Thyroid gland (tissue), 4 donors: ENCODE results near the gene PADI2.

Experiments
- POLR2A ChIP-seq, 2 donors: fragments of 450-650 bp; IDR thresholded peaks; one replicate each; pipeline ENCODE4 v1.6.1; 2017; ENCODE audit warnings: antibody characterized with exemption in 2 of 2, mild to moderate bottlenecking in 2 of 2, moderate library complexity in 1 of 2
- TF ChIP-seq, protein P1 (sequence below), 6 experiments: fragments of 200-600 bp in 3 of 6; fragments of 450-650 bp in 3 of 6; sonication (generic) in 3 of 6; IDR thresholded peaks; one replicate each; pipeline ENCODE4 v1.5.1; 2016 to 2019; ENCODE audit warnings: antibody characterized with exemption in 6 of 6, mild to moderate bottlenecking in 2 of 6, inconsistent platforms in 1 of 6, moderate library complexity in 1 of 6

DNA sequence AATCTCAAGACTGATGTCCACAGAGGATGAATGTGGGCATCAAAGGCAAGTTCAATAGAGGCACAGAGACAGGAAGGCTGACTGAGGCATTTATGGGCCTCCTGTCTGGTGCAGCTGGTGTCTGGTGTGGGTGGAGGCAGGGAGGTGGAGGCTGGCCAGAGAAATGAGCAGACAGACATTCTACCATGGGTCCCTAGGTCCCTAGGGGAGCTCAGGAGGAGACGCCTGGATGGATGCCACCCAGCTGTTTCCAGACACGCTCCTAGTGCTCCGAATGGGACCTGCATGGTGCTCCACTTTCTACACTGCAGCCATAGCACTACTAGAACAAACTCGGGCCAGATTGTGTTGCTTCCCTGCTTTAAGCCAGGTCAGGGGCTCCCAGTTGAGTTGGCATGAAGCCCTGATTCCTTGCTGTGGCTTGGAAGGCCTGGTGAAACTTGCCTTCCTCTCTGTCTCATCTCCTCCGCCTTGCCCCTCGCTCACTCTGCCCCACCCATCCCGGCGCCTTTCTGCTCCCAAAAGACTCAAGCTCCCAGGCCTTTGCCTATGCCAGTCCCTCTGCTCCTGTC, 25.3 kb downstream of the PADI2 start:
- TF ChIP-seq, protein P1, sequence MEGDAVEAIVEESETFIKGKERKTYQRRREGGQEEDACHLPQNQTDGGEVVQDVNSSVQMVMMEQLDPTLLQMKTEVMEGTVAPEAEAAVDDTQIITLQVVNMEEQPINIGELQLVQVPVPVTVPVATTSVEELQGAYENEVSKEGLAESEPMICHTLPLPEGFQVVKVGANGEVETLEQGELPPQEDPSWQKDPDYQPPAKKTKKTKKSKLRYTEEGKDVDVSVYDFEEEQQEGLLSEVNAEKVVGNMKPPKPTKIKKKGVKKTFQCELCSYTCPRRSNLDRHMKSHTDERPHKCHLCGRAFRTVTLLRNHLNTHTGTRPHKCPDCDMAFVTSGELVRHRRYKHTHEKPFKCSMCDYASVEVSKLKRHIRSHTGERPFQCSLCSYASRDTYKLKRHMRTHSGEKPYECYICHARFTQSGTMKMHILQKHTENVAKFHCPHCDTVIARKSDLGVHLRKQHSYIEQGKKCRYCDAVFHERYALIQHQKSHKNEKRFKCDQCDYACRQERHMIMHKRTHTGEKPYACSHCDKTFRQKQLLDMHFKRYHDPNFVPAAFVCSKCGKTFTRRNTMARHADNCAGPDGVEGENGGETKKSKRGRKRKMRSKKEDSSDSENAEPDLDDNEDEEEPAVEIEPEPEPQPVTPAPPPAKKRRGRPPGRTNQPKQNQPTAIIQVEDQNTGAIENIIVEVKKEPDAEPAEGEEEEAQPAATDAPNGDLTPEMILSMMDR (IDR thresholded peaks at IDR 0.05) = no peak
- no peak for TF ChIP-seq POLR2A (IDR thresholded peaks at IDR 0.05)
